ENCODE measurements around the gene FXYD6.

Gene FXYD6

DNA sequence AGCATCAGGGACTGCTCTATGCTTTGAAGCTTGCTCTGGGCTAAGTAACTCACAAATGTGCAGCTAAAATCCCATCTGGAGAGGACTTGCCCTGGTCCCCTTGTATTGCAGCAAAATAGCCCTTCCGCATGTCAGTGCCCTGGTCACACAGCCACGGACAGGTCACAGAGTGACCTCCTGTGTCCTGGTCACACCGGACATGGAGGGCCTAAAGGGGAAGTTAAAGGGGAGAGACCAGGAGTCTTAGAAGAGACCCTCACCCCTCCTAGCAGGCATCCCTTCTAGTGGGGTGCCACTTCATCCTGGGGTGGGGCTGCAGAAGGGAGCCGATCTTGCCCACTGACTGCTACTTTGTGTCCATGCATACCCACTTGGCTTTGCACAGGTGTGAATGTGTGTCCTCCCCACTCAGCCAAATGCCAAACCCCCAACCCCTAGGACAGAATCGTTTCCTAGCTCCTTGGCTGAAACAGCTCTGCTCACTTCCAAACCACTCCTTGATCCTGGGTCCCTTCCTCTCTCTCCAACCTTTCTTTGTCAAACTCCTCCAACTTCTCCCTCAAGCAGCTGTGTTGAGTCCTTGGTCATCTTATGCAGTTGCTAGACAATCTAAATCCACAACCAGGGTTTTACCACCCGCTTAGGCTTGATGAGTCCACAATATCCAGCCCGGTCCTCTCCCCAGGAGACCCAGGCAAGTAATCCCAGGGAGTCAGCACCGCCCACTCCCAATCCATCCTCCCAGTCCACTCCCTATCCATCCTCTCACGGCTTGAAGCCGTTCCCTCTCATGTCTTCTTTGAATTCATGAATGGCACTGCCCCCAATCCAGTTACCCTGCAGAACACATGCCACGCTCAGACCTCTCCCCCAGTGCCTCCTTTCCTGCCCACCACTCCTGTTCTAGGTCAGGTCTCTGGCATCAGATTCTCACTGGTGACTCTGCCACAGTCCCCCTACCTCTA, 3.3 kb upstream of the FXYD6 start:
- TF ChIP-seq, protein P1, sequence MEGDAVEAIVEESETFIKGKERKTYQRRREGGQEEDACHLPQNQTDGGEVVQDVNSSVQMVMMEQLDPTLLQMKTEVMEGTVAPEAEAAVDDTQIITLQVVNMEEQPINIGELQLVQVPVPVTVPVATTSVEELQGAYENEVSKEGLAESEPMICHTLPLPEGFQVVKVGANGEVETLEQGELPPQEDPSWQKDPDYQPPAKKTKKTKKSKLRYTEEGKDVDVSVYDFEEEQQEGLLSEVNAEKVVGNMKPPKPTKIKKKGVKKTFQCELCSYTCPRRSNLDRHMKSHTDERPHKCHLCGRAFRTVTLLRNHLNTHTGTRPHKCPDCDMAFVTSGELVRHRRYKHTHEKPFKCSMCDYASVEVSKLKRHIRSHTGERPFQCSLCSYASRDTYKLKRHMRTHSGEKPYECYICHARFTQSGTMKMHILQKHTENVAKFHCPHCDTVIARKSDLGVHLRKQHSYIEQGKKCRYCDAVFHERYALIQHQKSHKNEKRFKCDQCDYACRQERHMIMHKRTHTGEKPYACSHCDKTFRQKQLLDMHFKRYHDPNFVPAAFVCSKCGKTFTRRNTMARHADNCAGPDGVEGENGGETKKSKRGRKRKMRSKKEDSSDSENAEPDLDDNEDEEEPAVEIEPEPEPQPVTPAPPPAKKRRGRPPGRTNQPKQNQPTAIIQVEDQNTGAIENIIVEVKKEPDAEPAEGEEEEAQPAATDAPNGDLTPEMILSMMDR (conservative IDR thresholded peaks at IDR 0.05; ENCODE audit: low read depth, low read length): no peak
- DNase-seq (ENCODE audit: low read depth): no peak
- H3K4me3 ChIP-seq (ENCODE audit: low read depth, low read length): no peak overlapping the region

DNA sequence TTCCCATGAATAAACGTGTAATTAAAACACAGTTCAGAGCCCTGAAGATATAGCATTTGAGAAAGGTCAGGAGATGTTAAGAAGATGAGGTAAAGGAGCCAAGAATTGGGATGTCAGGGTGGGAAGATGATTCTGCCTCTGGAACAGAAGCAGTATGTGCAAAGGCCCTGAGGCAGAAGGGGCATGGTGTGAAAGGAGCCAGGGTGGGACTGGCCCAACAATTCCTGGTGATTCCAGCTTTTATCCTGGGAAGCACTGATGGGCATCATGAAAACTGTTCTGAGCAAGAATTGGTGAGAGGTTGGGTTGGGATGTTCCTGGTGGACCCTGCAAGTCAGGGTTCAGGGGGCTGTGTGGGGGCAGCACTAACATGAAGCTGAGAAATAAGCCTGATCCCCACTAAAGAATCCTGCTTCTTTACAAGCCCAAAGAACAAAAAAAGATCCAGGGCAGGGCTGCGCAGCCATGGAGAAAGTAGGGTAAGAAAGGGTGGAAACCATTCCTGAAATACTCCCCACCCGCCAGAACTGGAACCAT, 2.5 kb upstream of the FXYD6 start:
- TF ChIP-seq, protein P1 (conservative IDR thresholded peaks at IDR 0.05; ENCODE audit: low read depth, low read length): no peak
- H3K4me3 ChIP-seq (ENCODE audit: low read depth, low read length): no peak overlapping the region
- DNase-seq (ENCODE audit: low read depth): no peak

DNA sequence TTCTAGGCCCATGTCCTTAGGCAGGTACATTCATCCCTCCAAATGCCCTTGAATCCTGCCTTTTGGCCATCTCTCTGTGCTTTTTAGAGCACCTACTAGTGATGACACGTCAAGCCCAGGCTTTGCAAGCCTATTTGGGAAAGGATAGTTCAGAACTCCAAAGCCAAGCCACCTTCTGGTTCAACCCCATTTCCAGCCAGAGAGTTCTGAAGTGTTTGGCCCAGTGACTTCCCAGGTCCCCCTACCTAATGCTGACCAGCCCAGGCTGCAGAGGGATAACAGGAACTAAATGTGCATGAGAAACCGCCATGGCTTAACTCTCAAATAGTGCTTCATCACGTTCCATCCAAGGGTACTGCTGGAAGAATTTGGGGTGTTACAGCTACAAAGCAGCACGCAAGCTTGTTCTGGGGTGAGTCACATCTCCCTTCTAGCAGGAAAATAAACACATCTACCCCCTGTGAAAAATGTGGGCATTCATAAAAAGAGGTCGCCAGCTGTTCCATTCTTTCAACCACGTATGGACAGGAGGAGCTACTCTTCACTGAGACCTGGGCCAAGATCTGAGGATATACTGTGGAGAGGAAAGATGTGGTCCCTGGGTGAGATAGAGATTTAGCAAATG, 2.0 kb upstream of the FXYD6 start:
- no peak for DNase-seq (ENCODE audit: low read depth)
- TF ChIP-seq, protein P1 (conservative IDR thresholded peaks at IDR 0.05; ENCODE audit: low read depth, low read length): no peak

DNA sequence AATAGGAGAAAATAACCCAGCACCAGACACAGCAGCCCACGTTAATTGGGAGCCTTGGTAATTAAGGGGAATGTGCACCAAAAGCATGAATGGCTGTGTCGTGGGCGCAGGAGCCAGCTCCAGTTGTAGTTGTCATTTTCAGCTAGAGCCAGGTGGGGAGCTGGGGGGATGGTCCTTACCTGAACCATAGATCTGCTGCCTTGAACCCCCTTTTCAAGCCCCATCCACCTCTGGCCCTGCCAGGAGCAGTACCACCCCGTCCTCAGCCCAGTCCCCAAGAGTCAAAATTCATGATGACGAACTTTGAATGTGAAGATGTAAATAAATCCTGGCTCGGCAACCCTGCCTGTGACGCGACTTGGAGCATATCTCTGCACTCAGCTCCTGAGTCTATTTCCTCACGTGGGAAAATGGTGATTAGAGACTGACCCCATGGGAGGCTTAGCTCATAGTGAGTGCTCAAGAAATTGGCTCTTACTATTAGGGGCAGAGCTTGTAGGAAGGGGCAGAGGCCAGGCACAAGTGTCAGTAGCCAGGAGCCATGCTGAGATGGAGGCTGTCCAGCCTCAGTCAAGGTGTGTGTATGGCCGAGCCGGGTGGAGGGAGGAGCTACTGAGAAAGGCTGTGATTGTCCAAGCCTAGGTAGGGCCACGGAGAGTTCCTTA, 794 bp upstream of the FXYD6 start:
- no peak for DNase-seq (ENCODE audit: low read depth)
- no peak overlapping the region for H3K4me3 ChIP-seq (ENCODE audit: low read depth, low read length)
- TF ChIP-seq, protein P1 (conservative IDR thresholded peaks at IDR 0.05; ENCODE audit: low read depth, low read length): no peak

More for the DNA sequence above, 2.0 kb upstream of the FXYD6 start:
- H3K4me3 ChIP-seq (ENCODE audit: low read depth, low read length): no peak overlapping the region

DNA sequence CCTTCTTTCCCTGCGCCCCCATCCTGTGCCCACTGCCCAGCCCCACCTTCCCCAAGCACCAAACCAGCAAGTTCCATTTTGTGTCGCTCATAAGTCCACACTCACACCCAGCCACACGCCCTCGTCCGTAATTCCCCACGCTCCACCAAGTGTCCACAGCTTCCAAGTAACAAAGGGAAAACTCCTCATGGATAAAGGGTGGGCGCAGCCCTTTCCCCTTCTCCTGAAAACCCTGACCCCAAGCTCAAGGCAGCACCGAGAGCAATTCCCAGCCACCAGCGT, 458 bp downstream of the FXYD6 start:
- no peak for DNase-seq (ENCODE audit: low read depth)
- TF ChIP-seq, protein P1 (conservative IDR thresholded peaks at IDR 0.05; ENCODE audit: low read depth, low read length): no peak
- H3K4me3 ChIP-seq (ENCODE audit: low read depth, low read length): no peak overlapping the region

DNA sequence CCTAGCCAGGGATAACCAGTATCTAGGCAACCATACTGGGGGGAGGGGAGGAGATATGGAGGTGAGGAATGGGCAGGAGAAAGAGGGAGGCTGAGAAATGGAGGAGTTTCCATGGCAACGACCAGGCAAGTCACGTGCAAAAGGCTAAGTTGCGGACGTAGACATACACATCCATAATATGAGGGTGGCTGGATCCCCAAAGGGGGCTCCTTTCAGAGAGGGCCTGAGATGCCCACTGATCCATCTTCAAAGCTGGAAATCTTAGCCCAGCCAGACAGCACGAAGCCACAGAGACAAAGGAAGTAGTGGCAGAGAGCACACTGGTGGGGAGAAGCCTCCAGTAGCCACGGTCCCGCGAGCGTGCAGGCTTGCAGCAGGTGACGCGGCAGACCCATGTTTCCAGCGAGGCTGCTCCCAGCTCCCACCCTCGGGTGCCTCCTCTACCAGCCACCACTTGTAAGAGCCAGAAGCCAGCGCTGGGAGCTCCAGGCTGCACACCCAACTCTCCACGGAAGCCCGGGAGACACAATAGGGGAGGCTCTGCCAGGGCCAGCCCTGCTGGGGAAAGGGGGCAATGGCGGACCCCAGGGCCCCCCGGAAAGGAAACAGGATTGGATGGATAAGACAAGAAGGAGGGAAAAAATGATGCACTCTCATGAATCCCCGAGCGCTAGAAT, 938 bp downstream of the FXYD6 start:
- TF ChIP-seq, protein P1 (conservative IDR thresholded peaks at IDR 0.05; ENCODE audit: low read depth, low read length): no peak
- no peak for DNase-seq (ENCODE audit: low read depth)
- no peak overlapping the region for H3K4me3 ChIP-seq (ENCODE audit: low read depth, low read length)
